GM21367 (cell line): ENCODE measurements around the gene WNK4.
A peak's percentile ranks its signal among the peaks of the same experiment; 100 is the strongest.
"Not testable (repeated sequence)": the region's sequence is repeated elsewhere in the genome, so short reads cannot be mapped to it uniquely, and the experiment has no call there.

Experiments used
- ATAC-seq: cut with Tn5 transposase; IDR thresholded peaks from one replicate; pipeline ENCODE4 v1.9.1; 2021; ENCODE audit not compliant: unreplicated experiment

The WNK4 gene

DNA sequence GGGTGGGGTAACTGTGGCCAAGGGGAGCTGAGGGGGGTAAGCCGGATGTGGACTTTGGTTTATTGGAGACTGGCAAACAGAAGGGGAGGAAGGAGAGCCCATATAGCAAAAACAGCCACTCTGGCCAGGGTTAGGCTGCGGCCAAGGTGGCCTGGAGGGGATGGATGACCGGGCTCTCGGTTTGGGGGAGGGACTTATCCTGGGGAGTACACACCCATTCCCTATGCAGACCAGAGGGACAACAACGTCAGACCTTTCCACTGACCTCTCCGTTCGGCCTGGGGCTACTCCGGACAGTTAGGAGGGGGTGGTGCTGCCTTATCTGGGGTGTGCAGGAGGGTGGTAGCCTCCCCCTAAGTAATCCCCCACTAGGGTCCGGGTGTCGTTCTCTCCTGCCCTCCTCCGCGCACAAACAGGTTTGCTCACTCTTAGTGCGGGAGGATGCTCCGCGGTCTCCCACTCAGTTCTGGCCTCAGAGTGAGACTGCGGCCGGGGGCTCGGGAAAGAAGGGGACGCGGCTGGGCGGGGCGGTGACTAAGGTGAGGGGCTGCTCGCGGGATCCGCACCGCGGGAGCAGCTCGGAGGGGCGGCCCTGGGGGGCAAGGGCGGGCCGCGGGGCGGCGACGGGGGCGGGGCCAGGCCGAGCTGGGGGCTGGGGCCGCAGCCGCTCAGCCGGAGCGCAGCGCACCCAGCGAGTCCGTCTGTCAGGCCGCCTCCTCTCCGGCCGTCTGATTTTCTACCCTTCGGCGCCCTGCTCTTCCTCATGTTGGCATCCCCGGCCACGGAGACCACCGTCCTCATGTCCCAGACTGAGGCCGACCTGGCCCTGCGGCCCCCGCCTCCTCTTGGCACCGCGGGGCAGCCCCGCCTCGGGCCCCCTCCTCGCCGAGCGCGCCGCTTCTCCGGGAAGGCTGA is at the start of gene WNK4:
TSS of gene WNK4 (plus strand) at position 675 of the 915 bp plus-strand sequence. CDS start at position 764, 89 bp downstream.
- no peak for ATAC-seq

DNA sequence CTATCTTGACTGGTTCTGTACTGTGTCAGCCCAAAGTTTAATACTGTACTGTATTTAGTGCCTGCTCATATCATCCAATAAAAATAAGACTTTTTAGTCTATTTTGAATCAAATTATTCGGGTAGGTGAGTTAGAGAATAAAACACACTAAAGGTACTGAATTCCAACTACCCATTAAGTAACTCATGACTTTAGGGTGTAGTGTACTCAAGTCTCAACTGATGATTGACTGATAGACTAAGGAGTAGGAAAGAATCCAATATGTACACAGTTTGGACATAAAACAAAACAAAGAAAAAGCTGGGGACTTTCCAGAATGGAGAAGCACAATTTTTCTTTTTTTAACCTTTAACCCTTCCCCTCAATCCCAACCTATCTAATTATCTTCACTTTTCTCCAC is 39.7 kb upstream of the WNK4 start:
- ATAC-seq, result no peak

DNA sequence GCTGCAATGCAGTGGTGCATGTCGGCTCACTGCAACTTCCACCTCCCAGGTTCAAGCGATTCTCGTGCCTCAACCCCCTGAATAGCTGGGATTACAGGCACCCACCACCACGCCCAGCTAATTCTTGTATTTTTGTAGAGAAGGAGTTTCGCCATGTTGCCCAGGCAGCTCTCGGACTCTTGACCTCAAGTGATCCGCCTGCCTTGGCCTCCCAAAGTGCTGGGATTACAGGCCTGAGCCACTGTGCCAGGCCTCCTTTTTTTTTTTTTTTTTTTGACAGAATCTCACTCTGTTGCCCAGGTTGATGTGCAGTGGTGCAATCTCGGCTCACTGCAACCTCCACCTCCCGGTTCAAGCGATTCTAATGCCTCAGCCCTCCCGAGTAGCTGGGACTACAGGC is 37.5 kb upstream of the WNK4 start:
- not testable (repeated sequence) for ATAC-seq

DNA sequence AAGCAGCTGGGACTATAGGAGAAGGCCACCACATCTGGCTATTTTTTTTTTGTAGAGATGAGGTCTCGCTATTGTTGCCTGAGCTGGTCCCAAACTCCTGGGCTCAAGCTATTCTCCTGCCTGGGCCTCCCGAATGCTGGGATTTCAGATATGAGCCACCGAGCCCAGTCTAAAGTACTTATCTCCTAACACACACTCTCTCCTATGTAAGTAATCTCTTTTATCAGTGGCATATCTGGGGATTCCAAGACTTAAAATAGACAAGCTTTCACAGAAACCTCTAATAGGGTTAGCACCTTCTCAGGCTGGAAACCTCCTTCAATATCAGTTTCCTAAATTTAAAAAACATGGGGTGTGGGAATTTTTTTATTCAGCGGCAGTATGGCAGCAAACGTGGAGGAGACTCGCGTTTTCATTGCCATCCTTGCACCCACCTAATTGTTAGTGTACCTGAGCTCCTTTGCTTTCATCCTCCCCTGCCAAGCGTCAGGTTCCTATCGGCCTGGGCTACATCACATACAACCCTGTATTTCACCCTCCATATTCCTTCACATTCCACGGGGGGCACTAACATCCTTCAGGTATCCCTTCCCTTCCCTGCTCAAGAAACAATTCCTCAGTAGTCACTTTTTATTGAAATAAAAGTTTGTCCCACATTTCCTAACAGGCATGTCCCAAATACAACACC is 36.7 kb upstream of the WNK4 start:
- ATAC-seq, result no peak

DNA sequence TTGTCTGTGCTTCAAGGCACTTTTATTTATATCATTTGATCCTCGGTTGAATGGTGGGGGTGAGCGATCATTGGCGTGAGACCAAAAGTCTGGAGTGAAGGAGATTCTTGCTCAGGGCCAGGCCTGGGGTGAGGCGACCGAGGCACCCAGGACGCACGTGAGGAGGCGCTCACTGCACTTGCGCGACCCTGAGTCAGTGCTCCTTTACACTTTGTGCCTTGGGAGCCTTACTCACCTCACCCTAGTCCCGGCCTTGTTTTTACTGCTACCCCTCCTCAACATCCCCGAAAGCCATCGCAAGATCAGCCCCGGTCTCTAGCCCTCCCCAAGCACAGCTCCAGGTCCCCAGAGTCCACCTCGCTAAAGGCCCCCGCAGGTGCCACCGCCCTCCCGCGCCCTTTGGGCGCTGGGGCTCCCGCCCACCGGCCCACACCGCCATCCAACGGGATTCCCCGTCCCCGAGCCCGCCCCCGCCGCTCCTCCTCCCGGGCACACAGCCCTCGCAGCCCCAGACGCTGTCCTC is 36.1 kb upstream of the WNK4 start:
- ATAC-seq, result peak; percentile 41

DNA sequence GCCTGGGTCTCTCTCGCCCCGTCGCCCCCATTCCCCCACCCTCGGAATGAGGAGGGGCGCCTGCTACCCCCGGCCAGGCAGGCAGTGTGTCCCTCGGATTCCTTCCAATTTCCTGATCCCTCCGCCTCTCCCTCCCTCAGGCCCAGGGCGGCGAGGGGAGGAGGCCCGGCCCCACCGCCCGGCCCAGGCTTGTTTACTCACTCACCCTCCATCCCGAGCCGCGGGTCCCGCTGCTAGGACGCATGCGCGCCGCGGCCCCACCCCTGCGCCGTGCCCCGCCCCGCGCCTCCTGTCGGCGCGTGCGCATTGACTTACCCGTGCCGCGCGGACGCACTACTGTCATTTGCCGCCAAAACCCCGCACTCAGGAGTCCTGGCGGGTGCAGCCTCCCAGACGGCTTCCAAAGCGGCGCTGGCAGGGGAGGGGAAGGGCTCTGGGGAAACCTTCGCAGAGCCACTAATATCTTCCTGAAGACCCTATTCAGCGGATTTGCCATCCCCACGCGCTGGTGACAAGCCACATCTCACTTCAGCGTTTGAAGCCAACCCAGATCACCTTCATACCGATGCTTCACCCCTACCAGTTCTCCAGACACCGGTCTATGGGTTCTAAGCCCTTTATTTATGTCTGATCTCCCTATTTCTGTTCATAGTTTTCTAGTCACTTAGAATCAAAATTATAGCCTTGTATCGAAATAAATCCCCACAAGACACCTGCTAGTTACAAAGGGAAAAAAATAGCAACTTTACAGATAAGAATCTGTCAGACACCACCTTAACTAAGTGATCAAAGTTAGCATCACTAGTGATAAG is 35.4 kb upstream of the WNK4 start, which contains the start of gene EZH1:
TSS of gene EZH1 (minus strand) at position 235 of the 812 bp plus-strand sequence. CDS start 16,099 bp downstream, outside the sequence.
- peak; percentile 62 for ATAC-seq

DNA sequence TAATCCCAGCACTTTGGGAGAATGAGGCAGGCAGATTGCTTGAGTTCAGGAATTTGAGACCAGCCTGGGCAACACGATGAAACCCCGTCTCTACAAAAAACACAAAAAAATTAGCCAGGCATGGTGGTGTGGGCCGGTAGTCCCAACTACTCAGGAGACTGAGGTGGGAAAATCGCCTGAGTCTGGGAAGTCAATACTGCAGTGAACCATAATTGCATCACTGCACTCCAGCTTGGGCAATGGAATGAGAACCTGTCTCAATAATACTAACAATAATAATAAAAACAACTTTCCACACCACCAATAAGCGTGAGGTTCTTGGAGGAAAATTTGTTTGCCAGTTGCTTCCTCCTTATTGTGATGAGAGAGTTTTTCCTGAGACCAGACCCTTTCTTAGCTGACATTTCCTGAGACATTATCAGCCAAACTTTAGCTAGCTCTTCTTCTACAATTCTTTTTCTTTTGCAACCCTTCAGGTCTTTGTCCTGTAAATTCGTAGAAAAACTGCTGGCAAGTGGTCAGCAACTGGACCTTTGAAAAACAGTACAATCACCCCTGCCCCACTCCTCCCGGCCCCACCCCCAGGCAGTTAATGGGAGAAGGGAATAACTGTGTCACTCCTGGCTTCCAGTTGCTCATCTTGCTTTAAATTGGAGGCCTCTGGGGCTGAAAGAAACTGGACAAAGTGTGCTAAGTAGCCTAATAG is 32.1 kb upstream of the WNK4 start:
- ATAC-seq, result no peak

DNA sequence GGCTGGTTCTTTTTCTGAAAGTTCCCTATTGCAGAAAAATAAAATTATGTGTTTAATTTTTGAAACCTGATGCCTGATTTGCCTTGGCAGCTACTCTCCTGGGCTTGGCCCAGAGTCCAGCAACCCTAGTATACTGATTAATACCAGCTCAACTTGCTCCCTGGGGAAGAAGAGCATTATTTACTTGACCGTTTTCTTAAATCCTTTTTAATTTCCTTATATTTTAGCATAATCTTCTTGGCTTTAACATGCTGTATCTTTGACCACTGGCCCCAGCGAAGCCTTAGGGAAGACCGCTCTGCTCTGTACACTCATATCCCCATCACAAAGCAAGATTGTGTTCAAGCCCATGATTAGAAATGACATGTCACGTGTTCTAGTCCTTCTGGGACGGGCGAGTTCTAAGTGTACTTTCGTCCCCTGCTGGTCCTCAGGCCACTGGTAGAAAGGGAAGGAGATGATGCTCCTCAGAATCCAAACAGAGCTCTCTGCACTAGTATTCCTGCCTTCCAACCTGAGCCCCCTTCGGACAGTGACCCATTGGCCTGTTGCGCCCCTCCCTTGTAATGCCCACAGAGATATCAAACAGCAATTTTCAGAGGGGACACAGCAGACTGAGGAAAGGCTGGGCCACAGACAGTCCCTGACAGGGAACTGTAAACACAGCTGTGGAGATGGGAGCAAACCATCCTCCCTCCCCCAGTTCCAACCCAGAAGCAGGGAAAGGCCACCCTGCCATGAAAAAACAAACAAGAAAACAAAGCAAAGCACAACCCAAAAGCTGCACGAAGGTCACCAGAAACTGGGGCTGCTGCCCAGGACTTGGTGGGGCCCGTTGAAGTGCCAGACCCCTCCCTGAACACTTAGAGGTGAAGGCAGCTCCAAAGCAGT is 31.3 kb upstream of the WNK4 start:
- no peak for ATAC-seq

DNA sequence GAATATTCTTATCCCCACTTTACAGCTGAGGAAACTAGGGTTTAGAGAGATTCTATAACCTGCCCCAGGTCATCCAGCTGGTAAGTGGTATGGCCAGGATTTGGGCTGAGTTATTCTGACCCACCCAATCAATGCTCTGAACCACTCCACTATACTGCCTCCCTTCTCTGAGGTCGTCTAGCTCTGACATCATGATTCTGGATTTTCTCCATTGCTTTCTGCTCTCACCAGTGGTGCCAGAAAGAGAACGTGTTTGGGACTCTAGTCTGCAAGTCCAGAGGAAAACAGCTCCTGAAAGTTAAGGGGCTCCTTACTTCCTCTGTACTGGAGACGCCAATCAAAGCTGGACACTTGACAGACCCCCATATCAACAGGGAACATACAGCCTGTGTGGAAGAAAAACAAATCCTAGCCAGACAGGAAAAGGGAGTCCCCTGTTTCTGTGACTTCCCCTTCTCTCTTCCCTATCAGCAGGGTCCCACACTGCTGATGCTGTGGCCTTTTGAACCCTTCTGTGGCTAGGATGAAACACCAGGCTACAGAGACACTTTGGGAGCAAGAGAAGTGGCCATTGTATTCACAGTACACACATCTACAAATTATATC is 29.6 kb upstream of the WNK4 start:
- no peak for ATAC-seq

DNA sequence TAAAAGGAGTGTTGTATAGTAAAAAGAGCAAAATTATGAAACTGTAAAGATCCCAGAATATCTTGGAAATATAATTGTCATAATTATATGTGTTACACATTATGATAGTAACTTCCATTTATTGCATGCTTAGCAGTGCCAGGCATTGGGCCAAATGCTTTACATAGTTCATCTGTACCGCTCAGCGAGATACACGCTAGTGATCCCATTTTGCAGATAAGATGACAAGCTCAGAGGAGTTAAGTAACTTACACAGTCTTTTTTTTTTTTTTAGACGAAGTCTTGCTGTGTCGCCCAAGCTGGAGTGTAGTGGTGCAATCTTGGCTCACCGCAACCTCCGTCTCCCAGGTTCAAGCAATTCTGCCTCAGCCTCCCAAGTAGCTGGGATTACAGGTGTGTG is 28.8 kb upstream of the WNK4 start:
- no peak for ATAC-seq

DNA sequence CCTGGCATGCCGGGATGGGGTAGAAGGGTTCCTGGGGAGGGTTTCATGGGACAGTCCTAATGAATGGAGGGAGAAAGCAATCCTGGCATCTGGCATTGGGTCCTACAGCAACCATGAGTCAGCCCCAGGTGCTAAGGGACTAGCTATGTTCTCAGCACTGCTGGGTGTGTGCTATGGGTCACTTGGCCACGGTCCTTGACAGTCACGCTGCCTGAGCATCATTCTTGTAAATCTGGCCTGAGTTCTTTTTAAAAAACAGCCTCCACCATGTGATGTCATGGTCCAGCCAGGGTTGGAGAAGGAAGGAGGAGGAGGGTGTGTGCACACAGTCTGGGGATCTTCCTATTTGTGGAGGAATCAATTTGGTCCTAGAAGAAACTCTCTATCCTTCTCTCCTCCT is 25.6 kb upstream of the WNK4 start:
- ATAC-seq, result no peak

DNA sequence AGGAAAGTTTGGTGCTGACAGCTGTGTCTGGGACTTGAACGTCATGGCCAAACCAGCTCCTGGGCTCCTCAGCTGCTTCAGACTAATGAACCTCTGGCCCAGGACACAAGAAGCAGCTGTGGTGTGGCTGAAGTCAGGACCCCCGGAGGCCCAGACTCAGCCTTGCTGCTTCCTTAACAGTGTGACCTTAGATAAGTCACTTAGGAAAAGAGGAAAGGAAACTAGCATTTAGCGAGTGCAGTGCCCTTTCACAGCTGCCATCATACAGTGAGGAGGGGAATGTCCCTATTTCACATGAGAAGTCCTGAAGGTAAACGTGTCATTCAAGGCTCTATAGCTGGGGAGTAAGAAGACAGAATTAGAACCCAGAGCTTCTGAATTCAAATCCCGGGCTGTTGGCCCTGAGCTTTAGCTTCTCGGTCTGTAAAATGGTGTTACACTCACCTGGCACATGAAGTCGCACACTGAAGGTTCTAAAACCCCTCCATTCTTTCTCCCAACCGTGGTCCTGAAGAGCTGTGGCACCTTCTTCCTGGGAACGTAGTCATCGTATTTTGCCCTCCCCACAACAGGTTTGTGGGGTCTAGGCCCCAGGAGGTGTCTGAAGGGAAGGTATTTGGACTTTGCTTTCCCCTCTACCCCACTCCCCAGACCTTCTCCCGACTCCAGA is 20.3 kb upstream of the WNK4 start:
- ATAC-seq, result no peak

DNA sequence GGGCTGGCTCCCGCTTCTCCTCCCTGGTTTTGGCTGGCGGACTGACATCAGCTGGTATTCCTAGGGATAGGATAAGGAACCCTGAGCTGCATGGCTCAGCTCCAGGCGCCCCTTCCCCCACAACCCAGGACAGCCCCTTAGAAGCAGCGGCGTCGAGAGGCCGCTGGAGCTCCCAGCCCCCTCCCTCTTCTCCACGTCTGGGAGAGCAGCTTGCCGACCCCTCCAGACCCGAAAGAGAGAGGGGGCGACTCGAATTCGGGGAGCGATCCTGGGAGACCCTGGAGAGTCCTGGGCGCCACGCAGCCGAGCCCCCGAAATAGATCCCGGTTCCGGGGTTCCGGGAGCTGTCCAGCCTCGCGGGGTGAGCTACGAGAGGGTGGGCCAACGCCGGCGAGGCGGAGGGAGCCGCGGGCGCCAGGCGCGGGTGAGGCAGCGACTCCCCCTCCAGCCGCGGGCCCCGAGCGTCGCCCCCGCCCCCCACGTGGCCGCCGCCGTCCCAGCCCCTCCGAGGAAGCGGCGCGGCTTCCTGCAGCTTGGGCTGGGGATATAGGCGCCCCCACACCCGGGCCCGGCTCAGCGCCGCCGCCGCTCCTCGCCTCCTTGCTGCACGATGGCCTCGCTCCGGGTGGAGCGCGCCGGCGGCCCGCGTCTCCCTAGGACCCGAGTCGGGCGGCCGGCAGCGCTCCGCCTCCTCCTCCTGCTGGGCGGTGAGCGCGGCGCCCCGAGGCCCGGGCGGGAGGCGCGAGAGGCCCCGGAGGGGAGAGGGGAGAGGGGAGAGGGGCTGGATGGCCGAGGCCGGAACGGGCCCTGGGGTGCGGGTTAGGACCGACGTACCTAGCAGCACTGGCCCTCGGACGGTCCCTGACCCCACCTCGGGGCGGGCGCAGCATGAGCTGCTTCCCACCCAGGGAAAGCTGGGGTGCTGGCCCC is 19.5 kb upstream of the WNK4 start, which contains the start of gene RAMP2:
TSS of gene RAMP2 (plus strand) at position 576 of the 930 bp plus-strand sequence. CDS start at position 611, 35 bp downstream.
- ATAC-seq, result no peak

DNA sequence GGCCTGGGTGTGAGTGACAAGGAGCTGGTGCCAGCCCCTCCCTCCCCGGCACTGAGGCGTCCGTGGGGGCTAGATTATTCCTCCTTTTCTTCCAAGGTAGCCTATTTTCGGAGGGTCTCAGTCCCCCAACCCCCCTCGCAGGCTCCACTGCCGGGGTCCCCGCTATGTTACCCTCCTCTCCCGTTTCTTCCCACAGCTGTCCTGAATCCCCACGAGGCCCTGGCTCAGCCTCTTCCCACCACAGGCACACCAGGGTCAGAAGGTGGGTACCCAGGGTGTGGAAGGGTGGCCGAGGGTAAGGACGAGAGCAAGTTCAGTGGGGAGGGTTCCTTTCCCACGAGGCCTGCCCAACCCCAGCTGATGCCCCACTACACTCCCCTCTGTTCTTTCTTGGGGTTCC is 18.8 kb upstream of the WNK4 start:
- no peak for ATAC-seq

DNA sequence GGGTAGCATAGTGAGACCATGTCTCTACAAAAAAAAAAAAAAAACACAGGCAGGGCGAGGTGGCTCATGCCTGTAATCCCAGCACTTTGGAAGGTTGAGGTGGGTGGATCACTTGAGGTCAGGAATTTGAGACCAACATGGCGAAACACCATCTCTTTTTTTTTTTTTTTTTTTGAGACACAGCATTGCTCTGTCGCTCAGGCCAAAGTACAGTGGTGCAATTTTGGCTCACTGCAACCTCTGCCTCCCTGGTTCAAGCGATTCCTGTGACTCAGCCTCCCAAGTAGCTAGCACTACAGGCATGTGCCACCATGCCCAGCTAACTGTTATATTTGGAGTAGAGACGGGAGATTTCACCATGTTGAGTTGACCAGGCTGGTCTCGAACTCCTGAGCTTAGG is 14.3 kb upstream of the WNK4 start:
- ATAC-seq, result no peak

DNA sequence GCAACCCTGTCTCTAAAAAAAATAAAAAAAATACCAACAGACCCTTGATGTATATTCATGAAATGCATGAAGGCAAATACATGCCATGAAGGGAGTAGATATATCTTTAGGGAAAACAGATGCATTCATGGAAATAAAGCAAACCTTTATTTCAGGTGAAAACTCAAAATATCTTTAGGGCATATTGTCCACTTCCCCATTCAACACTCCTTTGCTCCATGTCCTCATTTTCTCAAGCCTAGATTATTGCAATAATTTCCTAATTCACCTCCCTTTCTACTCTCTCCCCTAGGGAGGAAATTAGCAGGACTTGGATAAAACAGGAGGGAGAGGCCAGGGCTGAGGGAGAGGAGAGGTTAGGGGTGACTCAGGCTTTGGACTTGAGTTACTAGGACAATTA is 12.9 kb upstream of the WNK4 start:
- ATAC-seq, result no peak

DNA sequence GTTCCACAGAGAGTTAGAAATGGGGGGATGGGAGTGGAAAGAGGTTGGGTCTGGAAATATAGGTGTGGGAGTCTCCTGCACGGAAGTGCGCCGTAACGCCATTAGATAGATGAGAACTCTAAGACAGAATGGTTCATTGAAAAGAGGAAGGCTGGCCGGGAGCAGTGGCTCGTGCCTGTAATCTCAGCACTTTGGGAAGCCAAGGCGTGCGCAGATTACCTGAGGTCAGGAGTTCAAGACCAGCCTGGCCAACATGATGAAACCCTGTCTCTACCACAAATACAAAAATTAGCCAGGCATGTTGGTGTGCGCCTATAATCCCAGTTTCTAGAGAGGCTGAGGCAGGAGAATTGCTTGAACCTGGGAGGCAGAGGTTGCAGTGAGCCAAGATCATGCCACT is 12.4 kb upstream of the WNK4 start:
- ATAC-seq, result not testable (repeated sequence)
